Bronchial epithelial cell (primary cell): Measurements from ENCODE around the gene OR51E1. TPM values are rescaled to one million over a fixed set of nuclear protein-coding genes. Genes with fewer than 3 reads are reported as not detected.

ENCODE experiments used
- DNase-seq: peaks from one replicate; pipeline ENCODE4 v3.0.0-alpha.2; 2010; ENCODE audit warnings: low read depth
- FAIRE-seq: peaks from 2 replicates; lab custom pipeline; 2011; peaks lifted over from hg19 to GRCh38; lab: Jason Lieb, UNC
- H3K27me3 ChIP-seq: 2 replicates; pipeline ENCODE4 v1.5.1; 2011; ENCODE audit warnings: low read length; ENCODE audit not compliant: control insufficient read depth, insufficient read depth
- H3K36me3 ChIP-seq: 2 replicates; pipeline ENCODE4 v1.5.1; 2011; ENCODE audit warnings: low read length; ENCODE audit not compliant: control insufficient read depth, insufficient read depth
- H3K4me3 ChIP-seq: 2 replicates; pipeline ENCODE4 v1.5.1; 2011; ENCODE audit warnings: mild to moderate bottlenecking, low read depth, low read length, control low read depth
- total RNA-seq: library from RNA; depleted of rRNA; stranded (reverse); fragments of >200 nt; gene quantifications from 2 replicates; pipeline ENCODE4 v1.2.1, GENCODE V29; 2014
- TF ChIP-seq, protein P1 (sequence below): IDR thresholded peaks from 2 replicates; pipeline ENCODE4 v1.5.1; 2011; ENCODE audit warnings: mild to moderate bottlenecking, moderate library complexity, low read length, control low read depth, inconsistent platforms; ENCODE audit not compliant: insufficient read depth, severe bottlenecking

Gene OR51E1
- total RNA-seq, 1 donor from 2014 or later: not detected

DNA sequence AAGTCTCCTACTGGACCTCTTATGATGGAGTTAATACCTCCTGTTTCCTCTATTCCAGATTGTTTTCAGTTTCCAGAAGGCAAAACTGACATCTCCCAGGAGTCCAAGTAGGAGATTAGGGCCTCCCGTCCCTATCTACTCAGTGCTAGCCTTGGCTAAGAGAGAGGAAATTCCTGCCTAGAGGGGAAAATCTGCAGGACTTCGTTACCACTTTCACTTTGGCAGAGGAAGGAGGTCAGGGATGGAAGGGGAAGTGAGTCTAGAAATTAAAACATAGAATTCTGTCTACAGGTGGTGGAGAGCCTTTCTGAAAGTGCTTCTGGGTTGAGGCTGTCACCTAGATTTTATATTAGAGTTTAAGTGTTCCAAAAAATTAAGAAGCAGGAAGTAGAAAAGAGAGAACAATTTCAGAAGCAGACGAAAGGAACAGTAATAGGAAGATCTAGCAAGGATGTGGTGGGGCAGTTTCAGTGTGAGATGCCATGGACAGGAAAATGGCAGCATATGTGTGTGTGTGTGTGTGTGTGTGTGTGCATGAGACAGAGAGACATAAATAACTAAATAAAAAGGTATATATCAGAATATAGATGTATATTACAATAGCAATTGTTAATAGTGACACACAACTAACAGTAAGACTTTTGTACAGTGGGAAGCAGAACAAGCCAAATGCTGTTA lies 33.4 kb upstream of the OR51E1 start:
- H3K36me3 ChIP-seq: no peaks in the 10 kb centered on the region
- FAIRE-seq (no peak), DNase-seq (no peak)
- TF ChIP-seq, protein P1, sequence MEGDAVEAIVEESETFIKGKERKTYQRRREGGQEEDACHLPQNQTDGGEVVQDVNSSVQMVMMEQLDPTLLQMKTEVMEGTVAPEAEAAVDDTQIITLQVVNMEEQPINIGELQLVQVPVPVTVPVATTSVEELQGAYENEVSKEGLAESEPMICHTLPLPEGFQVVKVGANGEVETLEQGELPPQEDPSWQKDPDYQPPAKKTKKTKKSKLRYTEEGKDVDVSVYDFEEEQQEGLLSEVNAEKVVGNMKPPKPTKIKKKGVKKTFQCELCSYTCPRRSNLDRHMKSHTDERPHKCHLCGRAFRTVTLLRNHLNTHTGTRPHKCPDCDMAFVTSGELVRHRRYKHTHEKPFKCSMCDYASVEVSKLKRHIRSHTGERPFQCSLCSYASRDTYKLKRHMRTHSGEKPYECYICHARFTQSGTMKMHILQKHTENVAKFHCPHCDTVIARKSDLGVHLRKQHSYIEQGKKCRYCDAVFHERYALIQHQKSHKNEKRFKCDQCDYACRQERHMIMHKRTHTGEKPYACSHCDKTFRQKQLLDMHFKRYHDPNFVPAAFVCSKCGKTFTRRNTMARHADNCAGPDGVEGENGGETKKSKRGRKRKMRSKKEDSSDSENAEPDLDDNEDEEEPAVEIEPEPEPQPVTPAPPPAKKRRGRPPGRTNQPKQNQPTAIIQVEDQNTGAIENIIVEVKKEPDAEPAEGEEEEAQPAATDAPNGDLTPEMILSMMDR: no peak
- H3K27me3 ChIP-seq: no peaks in the 10 kb centered on the region
- no peak overlapping the region for H3K4me3 ChIP-seq

DNA sequence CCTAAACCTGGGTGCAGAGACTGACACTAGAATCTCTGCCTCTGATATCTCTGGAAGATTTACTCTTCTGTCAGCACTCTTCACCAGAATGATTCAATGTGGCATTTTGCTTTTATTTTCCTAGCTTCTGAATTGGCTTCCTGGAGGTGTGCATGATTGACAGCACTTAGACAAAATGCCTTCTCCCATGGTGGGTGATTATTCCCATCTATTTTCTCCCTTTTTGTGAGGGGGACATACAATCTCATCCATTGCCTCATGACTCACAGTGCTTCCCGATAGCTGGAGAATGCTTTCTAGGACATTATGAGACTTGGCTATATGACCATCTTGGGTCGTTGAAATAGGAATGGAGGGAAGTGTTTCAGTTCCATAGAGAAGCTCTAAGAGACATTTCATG lies 31.8 kb upstream of the OR51E1 start:
- no peaks in the 10 kb centered on the region for H3K27me3 ChIP-seq
- no peak overlapping the region for H3K4me3 ChIP-seq
- no peaks in the 10 kb centered on the region for H3K36me3 ChIP-seq
- no peak for DNase-seq
- TF ChIP-seq, protein P1: no peak
- FAIRE-seq: no peak

DNA sequence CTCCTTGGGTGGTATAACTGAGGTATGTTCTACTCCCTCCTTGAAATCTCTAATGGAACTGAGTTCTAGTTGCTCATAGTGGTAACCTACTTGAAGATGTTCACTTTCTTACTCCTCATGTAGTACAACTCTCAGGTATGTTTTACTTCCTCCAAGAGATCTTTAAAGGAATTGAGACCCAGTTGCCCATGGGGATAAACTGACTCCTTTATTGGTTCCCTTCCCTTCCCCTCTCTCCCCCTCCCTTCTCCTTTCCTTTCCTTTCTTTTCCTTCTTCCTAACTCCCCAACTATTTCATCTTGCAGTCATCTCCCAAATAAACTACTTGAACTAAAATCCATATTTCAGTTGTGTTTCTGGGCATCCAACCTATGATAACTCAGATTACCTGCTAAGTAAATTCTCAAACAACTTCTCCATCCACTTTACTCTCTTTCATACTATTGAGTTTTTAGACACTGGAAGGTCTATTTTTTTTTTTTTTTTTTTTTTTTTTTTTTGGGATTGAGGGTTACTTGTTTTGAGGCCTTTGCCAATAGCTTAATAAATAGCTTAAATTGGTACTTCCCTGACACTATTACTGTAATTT lies 27.8 kb upstream of the OR51E1 start:
- DNase-seq: no peak
- TF ChIP-seq, protein P1: no peak
- Histone ChIP-seq H3K36me3 (no peaks in the 10 kb centered on the region), H3K4me3 (no peak overlapping the region), H3K27me3 (no peaks in the 10 kb centered on the region)
- no peak for FAIRE-seq

DNA sequence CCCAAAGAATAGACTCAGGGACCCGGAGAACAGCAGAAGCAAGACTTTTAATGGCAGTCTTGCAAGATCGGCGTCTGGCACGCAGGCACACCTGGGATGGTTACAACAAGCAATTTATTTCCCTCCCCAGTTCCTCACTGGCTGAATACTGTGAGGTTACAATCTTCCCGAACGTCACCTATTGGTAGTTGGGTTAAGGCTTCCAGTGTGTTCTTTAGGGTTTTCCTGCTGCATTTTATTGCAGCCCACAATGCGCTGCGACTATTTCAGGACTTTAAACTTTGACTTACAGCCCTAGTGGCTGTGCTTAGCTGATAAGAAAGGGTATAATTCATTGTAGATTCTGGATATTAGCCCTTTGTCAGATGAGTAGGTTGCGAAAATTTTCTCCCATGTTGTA lies 24.3 kb upstream of the OR51E1 start:
- Histone ChIP-seq H3K27me3 (no peaks in the 10 kb centered on the region), H3K36me3 (no peaks in the 10 kb centered on the region), H3K4me3 (no peak overlapping the region)
- TF ChIP-seq, protein P1: no peak
- no peak for FAIRE-seq
- no peak for DNase-seq

DNA sequence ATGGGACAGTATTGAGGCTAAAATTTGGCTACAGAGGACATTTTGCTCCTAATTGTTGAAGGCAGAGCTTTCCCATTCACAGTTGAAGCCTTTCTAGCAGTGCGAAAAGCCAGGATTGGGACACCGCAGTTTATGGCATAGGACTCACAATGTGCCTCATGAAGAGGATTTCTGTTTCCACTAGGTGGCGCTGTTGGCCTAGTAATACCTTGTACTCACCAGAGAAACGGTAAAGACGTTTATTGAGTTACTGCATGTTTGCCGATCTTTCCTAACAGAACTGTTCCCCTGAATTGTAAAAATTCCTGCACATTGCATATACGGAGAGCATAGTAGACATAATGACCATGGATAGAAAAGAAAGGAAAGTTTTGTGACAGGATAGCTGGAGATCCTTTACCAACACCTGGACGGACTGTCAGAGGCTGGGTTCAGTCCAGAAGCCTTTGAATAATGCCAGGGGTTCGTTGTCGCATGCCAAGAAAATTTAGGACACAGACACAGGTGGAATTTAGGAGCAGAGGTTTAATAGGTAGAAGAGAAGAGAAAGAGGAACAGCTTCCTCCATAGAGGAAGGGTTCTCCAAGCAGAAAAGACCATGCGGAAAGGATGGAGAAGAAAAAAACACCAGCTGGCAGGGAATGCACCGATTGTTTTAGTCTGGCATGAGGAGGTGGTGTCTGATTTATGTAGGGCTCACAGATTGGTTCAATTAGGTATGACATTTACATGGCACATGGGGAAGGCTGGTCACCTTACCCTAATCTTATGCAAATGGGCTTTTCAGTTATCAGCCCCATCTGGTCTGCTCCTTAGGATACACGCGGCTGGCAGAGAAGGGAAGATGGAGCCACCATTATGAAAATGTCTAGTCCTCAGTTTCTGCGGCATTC lies 17.3 kb upstream of the OR51E1 start:
- TF ChIP-seq, protein P1: peak; percentile 71
- Histone ChIP-seq H3K36me3 (no peaks in the 10 kb centered on the region), H3K27me3 (no peaks in the 10 kb centered on the region), H3K4me3 (no peak overlapping the region)
- FAIRE-seq: peak; percentile 55
- peak; percentile 65 for DNase-seq
